ENCODE data around the gene CARS2.

GRCh38 chr13:110689041-110689440 lies 16.9 kb downstream of the CARS2 start:
- TF ChIP-seq CTCF (conservative IDR thresholded peaks at IDR 0.05) (no peak), ZFX (IDR thresholded peaks at IDR 0.05) (no peak)

All from C4-2B (cell line).